Activated B cell treated with CpG ODN at 0.5 μM for 24 hours (primary cell): ENCODE results near the gene SRR. TPM values are rescaled to one million over a fixed set of nuclear protein-coding genes. Genes with fewer than 3 reads are reported as not detected.
A peak's percentile ranks its signal among the peaks of the same experiment; 100 is the strongest.
"Not testable (repeated sequence)": the region's sequence is repeated elsewhere in the genome, so short reads cannot be mapped to it uniquely, and the experiment has no call there.

Experiments used
- ATAC-seq: fragments of 200-7000 bp; cut with Tn5 transposase; one replicate; pipeline ENCODE4 v1.10.0; 2021; ENCODE audit warnings: low read depth, mild to moderate bottlenecking, moderate library complexity
- CTCF ChIA-PET: fragments of 350-600 bp; sonication (Branson Sonifier 250); formaldehyde crosslinking; loops from one replicate; lab custom pipeline; 2021; ENCODE audit warnings: antibody characterized with exemption; lab: Charles Lee
- POLR2A ChIA-PET: fragments of 350-600 bp; sonication (Branson Sonifier 250); formaldehyde crosslinking; loops from one replicate; lab custom pipeline; 2021; ENCODE audit warnings: antibody characterized with exemption; lab: Charles Lee
- DNase-seq: peaks from one replicate; pipeline ENCODE4 v3.0.0; 2022
- H3K27ac Mint-ChIP-seq: one replicate; pipeline ENCODE4 v1.8.0; 2020; ENCODE audit warnings: mixed read lengths
- H3K27me3 Mint-ChIP-seq: one replicate; pipeline ENCODE4 v1.8.0; 2021; ENCODE audit warnings: mixed read lengths
- H3K36me3 Mint-ChIP-seq: one replicate; pipeline ENCODE4 v1.8.0; 2021; ENCODE audit warnings: low read depth, mixed read lengths
- H3K4me1 Mint-ChIP-seq: one replicate; pipeline ENCODE4 v1.8.0; 2021; ENCODE audit warnings: mixed read lengths
- H3K4me3 Mint-ChIP-seq: one replicate; pipeline ENCODE4 v1.8.0; 2020; ENCODE audit warnings: mild to moderate bottlenecking, mixed read lengths
- H3K9me3 Mint-ChIP-seq: one replicate; pipeline ENCODE4 v1.8.0; 2020; ENCODE audit warnings: mixed read lengths
- CTCF ChIP-seq: fragments of 200-600 bp; IDR thresholded peaks from one replicate; pipeline ENCODE4 v1.8.0; 2022; ENCODE audit warnings: antibody characterized with exemption, mild to moderate bottlenecking
- intact Hi-C: fragments of 100-400 bp; cut with micrococcal nuclease; formaldehyde crosslinking; loops from one replicate; pipeline ENCODE4 v1.15.1; 2024
- total RNA-seq: library from RNA; stranded (reverse); gene quantifications from 2 replicates; pipeline ENCODE4 v1.2.3, GENCODE V29; 2022

Gene SRR
- total RNA-seq, 1 donor from 2014 or later = 5.7 TPM

- Mint-ChIP-seq H3K27ac (no peak overlapping the region), H3K27me3 (no peaks in the 10 kb centered on the region), H3K36me3 (peaks cover 46% of the 10 kb centered on the region), H3K9me3 (no peaks in the 10 kb centered on the region), H3K4me3 (no peak overlapping the region), H3K4me1 (peaks cover 37% of the 10 kb centered on the region)
- ChIA-PET POLR2A (interaction anchor here (0.6 kb wide), 1 partner anchor 247 kb away, joined by 3 read pairs; no protein-coding TSS in a partner anchor), CTCF (interaction anchor here (1.3 to 2.4 kb wide), 3 partner anchors 18 to 209 kb away, joined by 3 to 8 read pairs (median 6); no protein-coding TSS in a partner anchor)
- intact Hi-C loops = no loop called here
- DNase-seq = no peak
- no peak for ATAC-seq
- TF ChIP-seq CTCF = no peak
These were observed 40.3 kb upstream of the SRR start for GRCh38 chr17:2263183-2264066.

GRCh38 chr17:2264067-2264860, 39.5 kb upstream of the SRR start:
- Mint-ChIP-seq H3K36me3 (peaks cover 46% of the 10 kb centered on the region), H3K9me3 (no peaks in the 10 kb centered on the region), H3K27me3 (no peaks in the 10 kb centered on the region), H3K4me1 (peaks cover 32% of the 10 kb centered on the region), H3K4me3 (no peak overlapping the region), H3K27ac (no peak overlapping the region)
- no peak for ATAC-seq
- DNase-seq = no peak
- no peak for TF ChIP-seq CTCF
- CTCF ChIA-PET = interaction anchor here (1.0 to 2.4 kb wide), 4 partner anchors 12 to 210 kb away, joined by 3 to 6 read pairs (median 3); no protein-coding TSS in a partner anchor
- POLR2A ChIA-PET = interaction anchor here (0.6 to 0.7 kb wide), 2 partner anchors 19 to 246 kb away, joined by 3 to 7 read pairs; no protein-coding TSS in a partner anchor
- intact Hi-C loops = no loop called here

GRCh38 chr17:2265166-2265565, 38.6 kb upstream of the SRR start:
- CTCF ChIA-PET = interaction anchor here (0.7 to 2.4 kb wide), 3 partner anchors 11 to 211 kb away, joined by 3 to 6 read pairs (median 4); partner anchors contain the start of gene HIC1
- peaks cover 48% of the 10 kb centered on the region for H3K36me3 Mint-ChIP-seq
- intact Hi-C loops, H3K4me3 Mint-ChIP-seq, POLR2A ChIA-PET, H3K27me3 Mint-ChIP-seq, ATAC-seq, H3K9me3 Mint-ChIP-seq, DNase-seq: not testable (repeated sequence)
- H3K27ac Mint-ChIP-seq = peak overlapping the region; percentile 93
- H3K4me1 Mint-ChIP-seq = peaks cover 24% of the 10 kb centered on the region

GRCh38 chr17:2266045-2266864, 37.5 kb upstream of the SRR start:
- intact Hi-C loops = no loop called here
- peak overlapping the region; percentile 70 for H3K4me3 Mint-ChIP-seq
- ATAC-seq (peak; percentile 87), DNase-seq (peak; percentile 16)
- CTCF ChIA-PET = interaction anchor here (1.0 kb wide), 1 partner anchor 21 kb away, joined by 4 read pairs; no protein-coding TSS in a partner anchor
- H3K27ac Mint-ChIP-seq = peak overlapping the region; percentile 93
- POLR2A ChIA-PET = interaction anchor here (0.8 kb wide), 1 partner anchor 70 kb away, joined by 3 read pairs; the partner anchor contains the start of gene TSR1
- H3K4me1 Mint-ChIP-seq = peaks cover 20% of the 10 kb centered on the region
- H3K27me3 Mint-ChIP-seq = no peaks in the 10 kb centered on the region
- TF ChIP-seq CTCF = no peak
- peaks cover 48% of the 10 kb centered on the region for H3K36me3 Mint-ChIP-seq
- no peaks in the 10 kb centered on the region for H3K9me3 Mint-ChIP-seq

- no peak for TF ChIP-seq CTCF
- no peak for ATAC-seq
- H3K9me3 Mint-ChIP-seq = no peaks in the 10 kb centered on the region
- ChIA-PET POLR2A (interaction anchor here (0.8 kb wide), 1 partner anchor 69 kb away, joined by 3 read pairs; the partner anchor contains the start of gene TSR1), CTCF (interaction anchor here (1.0 kb wide), 1 partner anchor 22 kb away, joined by 4 read pairs; no protein-coding TSS in a partner anchor)
- intact Hi-C loops = no loop called here
- H3K27ac Mint-ChIP-seq = peak overlapping the region; percentile 93
- H3K4me1 Mint-ChIP-seq = peaks cover 20% of the 10 kb centered on the region
- H3K36me3 Mint-ChIP-seq = peaks cover 42% of the 10 kb centered on the region
- H3K27me3 Mint-ChIP-seq = no peaks in the 10 kb centered on the region
- H3K4me3 Mint-ChIP-seq = no peak overlapping the region
- DNase-seq = no peak
These were observed 36.9 kb upstream of the SRR start for GRCh38 chr17:2266865-2267228.
